ENCODE results near the gene GPR87. TPM values are rescaled to one million over a fixed set of nuclear protein-coding genes. Genes with fewer than 3 reads are reported as not detected.

GPR87 gene
- total RNA-seq, 1 donor from 2014 or later, result 15.5 TPM

DNA sequence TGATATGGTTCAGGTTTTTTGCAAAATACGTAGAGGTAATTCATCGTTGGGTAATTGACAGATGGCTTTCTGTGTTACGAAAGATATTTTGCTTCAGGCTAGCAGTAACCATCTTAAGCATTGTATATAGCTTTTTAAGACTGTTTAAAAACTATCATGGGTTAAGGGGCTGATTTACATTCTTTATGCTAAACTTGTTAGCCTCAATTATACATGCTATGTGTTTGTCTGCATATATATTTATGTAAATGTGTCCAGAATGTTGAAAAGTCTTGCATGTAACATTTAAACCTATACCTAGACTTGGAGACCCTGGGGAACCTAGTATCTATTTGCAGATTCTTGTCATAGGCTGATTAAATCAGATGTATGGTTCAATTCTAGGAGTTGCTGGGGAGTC lies 27.2 kb downstream of the GPR87 start:
- no peak overlapping the region for H3K4me2 ChIP-seq (ENCODE audit: low read length)
- no peak overlapping the region for H2AFZ ChIP-seq (ENCODE audit: low read depth, low read length)
- Mint-ChIP-seq H3K27ac (ENCODE audit: unreplicated experiment) (no peak overlapping the region), H3K36me3 (ENCODE audit: low read depth, unreplicated experiment) (no peaks in the 10 kb centered on the region), H3K4me3 (ENCODE audit: unreplicated experiment) (no peak overlapping the region), H3K9me3 (ENCODE audit: unreplicated experiment) (no peaks in the 10 kb centered on the region), H3K4me1 (ENCODE audit: low read depth, unreplicated experiment) (peaks cover 5% of the 10 kb centered on the region), H3K27me3 (ENCODE audit: low read depth, unreplicated experiment) (no peaks in the 10 kb centered on the region)
- no peak overlapping the region for H3K4me3 ChIP-seq (ENCODE audit: insufficient read depth, low read depth, low read length)
- H4K20me1 ChIP-seq (ENCODE audit: insufficient read depth, low read length), result no peaks in the 10 kb centered on the region
- no peak for TF ChIP-seq EZH2 (IDR thresholded peaks at IDR 0.05; ENCODE audit: insufficient read depth, low read length)
- H3K9me3 ChIP-seq (ENCODE audit: insufficient read depth, low read depth, low read length), result no peaks in the 10 kb centered on the region
- H3K27ac ChIP-seq (ENCODE audit: low read depth, low read length), result no peak overlapping the region
- no peaks in the 10 kb centered on the region for H3K36me3 ChIP-seq (ENCODE audit: insufficient read depth, low read length)
- peaks cover under 1% of the 10 kb centered on the region for H3K4me1 ChIP-seq (ENCODE audit: insufficient read depth, low read length)
- DNase-seq (ENCODE audit: low read depth) (no peak), FAIRE-seq (no peak)
- no peak overlapping the region for H3K9ac ChIP-seq (ENCODE audit: low read length)
- H3K27me3 ChIP-seq (ENCODE audit: insufficient read depth, low read length), result no peaks in the 10 kb centered on the region
- no peaks in the 10 kb centered on the region for H3K79me2 ChIP-seq (ENCODE audit: insufficient read depth, low read length)

DNA sequence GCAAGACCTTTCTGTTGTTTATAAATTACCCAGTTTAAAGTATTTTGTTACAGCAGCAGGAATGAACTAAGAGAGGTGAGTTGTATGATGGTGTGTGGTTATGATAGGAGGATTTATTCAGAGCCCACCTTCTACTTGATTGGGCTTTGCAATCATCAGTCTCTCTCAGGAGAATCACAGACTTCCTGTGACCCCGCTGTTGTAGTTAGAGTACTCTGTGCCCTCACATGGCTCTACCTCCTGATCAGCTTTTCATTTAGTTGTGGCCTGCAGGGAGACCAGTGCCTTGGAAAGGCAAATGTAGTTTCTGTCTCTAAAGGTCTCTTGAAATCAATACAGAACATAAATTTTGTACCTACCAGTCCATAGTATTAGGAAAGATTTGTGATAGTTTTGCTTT lies 30.7 kb downstream of the GPR87 start:
- Histone ChIP-seq H3K4me3 (ENCODE audit: insufficient read depth, low read depth, low read length) (no peak overlapping the region), H3K4me1 (ENCODE audit: insufficient read depth, low read length) (peaks cover 12% of the 10 kb centered on the region), H4K20me1 (ENCODE audit: insufficient read depth, low read length) (no peaks in the 10 kb centered on the region), H3K9me3 (ENCODE audit: insufficient read depth, low read depth, low read length) (no peaks in the 10 kb centered on the region), H3K4me2 (ENCODE audit: low read length) (no peak overlapping the region), H3K9ac (ENCODE audit: low read length) (no peak overlapping the region), H3K36me3 (ENCODE audit: insufficient read depth, low read length) (no peaks in the 10 kb centered on the region), H2AFZ (ENCODE audit: low read depth, low read length) (no peak overlapping the region), H3K27me3 (ENCODE audit: insufficient read depth, low read length) (no peaks in the 10 kb centered on the region), H3K79me2 (ENCODE audit: insufficient read depth, low read length) (no peaks in the 10 kb centered on the region), H3K27ac (ENCODE audit: low read depth, low read length) (no peak overlapping the region)
- DNase-seq (ENCODE audit: low read depth) (no peak), FAIRE-seq (no peak)
- no peak overlapping the region for H3K27ac Mint-ChIP-seq (ENCODE audit: unreplicated experiment)
- no peak overlapping the region for H3K4me3 Mint-ChIP-seq (ENCODE audit: unreplicated experiment)
- H3K4me1 Mint-ChIP-seq (ENCODE audit: low read depth, unreplicated experiment), result peaks cover 11% of the 10 kb centered on the region
- TF ChIP-seq, protein P1, sequence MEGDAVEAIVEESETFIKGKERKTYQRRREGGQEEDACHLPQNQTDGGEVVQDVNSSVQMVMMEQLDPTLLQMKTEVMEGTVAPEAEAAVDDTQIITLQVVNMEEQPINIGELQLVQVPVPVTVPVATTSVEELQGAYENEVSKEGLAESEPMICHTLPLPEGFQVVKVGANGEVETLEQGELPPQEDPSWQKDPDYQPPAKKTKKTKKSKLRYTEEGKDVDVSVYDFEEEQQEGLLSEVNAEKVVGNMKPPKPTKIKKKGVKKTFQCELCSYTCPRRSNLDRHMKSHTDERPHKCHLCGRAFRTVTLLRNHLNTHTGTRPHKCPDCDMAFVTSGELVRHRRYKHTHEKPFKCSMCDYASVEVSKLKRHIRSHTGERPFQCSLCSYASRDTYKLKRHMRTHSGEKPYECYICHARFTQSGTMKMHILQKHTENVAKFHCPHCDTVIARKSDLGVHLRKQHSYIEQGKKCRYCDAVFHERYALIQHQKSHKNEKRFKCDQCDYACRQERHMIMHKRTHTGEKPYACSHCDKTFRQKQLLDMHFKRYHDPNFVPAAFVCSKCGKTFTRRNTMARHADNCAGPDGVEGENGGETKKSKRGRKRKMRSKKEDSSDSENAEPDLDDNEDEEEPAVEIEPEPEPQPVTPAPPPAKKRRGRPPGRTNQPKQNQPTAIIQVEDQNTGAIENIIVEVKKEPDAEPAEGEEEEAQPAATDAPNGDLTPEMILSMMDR (IDR thresholded peaks at IDR 0.05; ENCODE audit: insufficient read depth, low read depth, low read length), result no peak
- H3K27me3 Mint-ChIP-seq (ENCODE audit: low read depth, unreplicated experiment), result no peaks in the 10 kb centered on the region
- no peaks in the 10 kb centered on the region for H3K9me3 Mint-ChIP-seq (ENCODE audit: unreplicated experiment)
- no peaks in the 10 kb centered on the region for H3K36me3 Mint-ChIP-seq (ENCODE audit: low read depth, unreplicated experiment)

DNA sequence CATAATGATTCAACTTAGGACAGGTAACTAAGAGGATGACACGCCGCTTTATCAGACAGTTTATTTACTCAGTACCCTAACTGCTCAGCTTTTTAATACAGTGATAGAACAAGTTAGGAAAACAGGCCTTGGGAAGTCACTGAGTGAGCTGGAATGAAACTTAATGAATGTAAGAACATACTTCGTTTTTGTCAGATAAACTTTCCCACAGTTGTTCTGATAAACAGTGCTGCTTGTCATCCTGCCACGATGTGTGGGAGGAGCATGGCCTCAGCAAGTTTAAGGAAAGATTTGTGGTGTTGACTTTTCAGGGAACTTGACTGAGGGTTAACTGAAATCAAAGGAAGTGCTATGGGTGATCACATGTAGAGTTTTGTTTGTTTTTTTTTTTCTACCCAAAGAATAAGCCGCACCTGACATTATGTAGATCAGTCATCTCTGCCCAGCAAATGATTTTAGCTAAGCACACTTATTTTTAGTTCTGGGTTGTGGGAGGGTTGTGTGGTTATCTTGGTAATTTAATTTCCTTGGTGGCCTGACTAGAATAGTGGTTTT lies 32.6 kb downstream of the GPR87 start:
- Mint-ChIP-seq H3K4me3 (ENCODE audit: unreplicated experiment) (no peak overlapping the region), H3K27me3 (ENCODE audit: low read depth, unreplicated experiment) (no peaks in the 10 kb centered on the region), H3K9me3 (ENCODE audit: unreplicated experiment) (no peaks in the 10 kb centered on the region), H3K27ac (ENCODE audit: unreplicated experiment) (peak overlapping the region; percentile 55), H3K36me3 (ENCODE audit: low read depth, unreplicated experiment) (no peaks in the 10 kb centered on the region), H3K4me1 (ENCODE audit: low read depth, unreplicated experiment) (peaks cover 11% of the 10 kb centered on the region)
- H3K9me3 ChIP-seq (ENCODE audit: insufficient read depth, low read depth, low read length), result no peaks in the 10 kb centered on the region
- H3K79me2 ChIP-seq (ENCODE audit: insufficient read depth, low read length), result no peaks in the 10 kb centered on the region
- H3K27me3 ChIP-seq (ENCODE audit: insufficient read depth, low read length), result no peaks in the 10 kb centered on the region
- peak; percentile 86 for DNase-seq (ENCODE audit: low read depth)
- peak overlapping the region; percentile 23 for H3K9ac ChIP-seq (ENCODE audit: low read length)
- H4K20me1 ChIP-seq (ENCODE audit: insufficient read depth, low read length), result no peaks in the 10 kb centered on the region
- peaks cover 12% of the 10 kb centered on the region for H3K4me1 ChIP-seq (ENCODE audit: insufficient read depth, low read length)
- peak overlapping the region; percentile 37 for H3K27ac ChIP-seq (ENCODE audit: low read depth, low read length)
- H3K4me2 ChIP-seq (ENCODE audit: low read length), result peak overlapping the region; percentile 9
- no peak overlapping the region for H2AFZ ChIP-seq (ENCODE audit: low read depth, low read length)
- no peaks in the 10 kb centered on the region for H3K36me3 ChIP-seq (ENCODE audit: insufficient read depth, low read length)
- TF ChIP-seq, protein P1 (IDR thresholded peaks at IDR 0.05; ENCODE audit: insufficient read depth, low read depth, low read length), result no peak
- no peak for TF ChIP-seq EZH2 (IDR thresholded peaks at IDR 0.05; ENCODE audit: insufficient read depth, low read length)
- no peak overlapping the region for H3K4me3 ChIP-seq (ENCODE audit: insufficient read depth, low read depth, low read length)
- no peak for FAIRE-seq

Measured in astrocyte (in vitro differentiated cells and primary cell).